ENCODE measurements around the gene ZNF653.
A peak's percentile ranks its signal among the peaks of the same experiment; 100 is the strongest.

GRCh38 chr19:11460207-11460606, 45.4 kb downstream of the ZNF653 start:
- TF ChIP-seq, protein P1, sequence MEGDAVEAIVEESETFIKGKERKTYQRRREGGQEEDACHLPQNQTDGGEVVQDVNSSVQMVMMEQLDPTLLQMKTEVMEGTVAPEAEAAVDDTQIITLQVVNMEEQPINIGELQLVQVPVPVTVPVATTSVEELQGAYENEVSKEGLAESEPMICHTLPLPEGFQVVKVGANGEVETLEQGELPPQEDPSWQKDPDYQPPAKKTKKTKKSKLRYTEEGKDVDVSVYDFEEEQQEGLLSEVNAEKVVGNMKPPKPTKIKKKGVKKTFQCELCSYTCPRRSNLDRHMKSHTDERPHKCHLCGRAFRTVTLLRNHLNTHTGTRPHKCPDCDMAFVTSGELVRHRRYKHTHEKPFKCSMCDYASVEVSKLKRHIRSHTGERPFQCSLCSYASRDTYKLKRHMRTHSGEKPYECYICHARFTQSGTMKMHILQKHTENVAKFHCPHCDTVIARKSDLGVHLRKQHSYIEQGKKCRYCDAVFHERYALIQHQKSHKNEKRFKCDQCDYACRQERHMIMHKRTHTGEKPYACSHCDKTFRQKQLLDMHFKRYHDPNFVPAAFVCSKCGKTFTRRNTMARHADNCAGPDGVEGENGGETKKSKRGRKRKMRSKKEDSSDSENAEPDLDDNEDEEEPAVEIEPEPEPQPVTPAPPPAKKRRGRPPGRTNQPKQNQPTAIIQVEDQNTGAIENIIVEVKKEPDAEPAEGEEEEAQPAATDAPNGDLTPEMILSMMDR (conservative IDR thresholded peaks at IDR 0.05; ENCODE audit: low read depth, low read length), result peak; percentile 48; the same call in 1 of the 2 replicates
- no peak for TF ChIP-seq EZH2 (IDR thresholded peaks at IDR 0.05; ENCODE audit: low read length, unreplicated experiment)
- no peak for TF ChIP-seq EZH2phosphoT487 (IDR thresholded peaks at IDR 0.05; ENCODE audit: borderline replicate concordance, low read length)
